Astrocyte (in vitro differentiated cells and primary cell): ENCODE measurements around the gene TUT4.

Experiments used
- EZH2 ChIP-seq: IDR thresholded peaks from 2 replicates; pipeline ENCODE4 v1.6.1; 2012; ENCODE audit warnings: mild to moderate bottlenecking, low read length, inconsistent platforms; ENCODE audit not compliant: insufficient read depth
- TF ChIP-seq, protein P1 (sequence below): IDR thresholded peaks from 2 replicates; pipeline ENCODE4 v1.5.1; 2011; ENCODE audit warnings: low read depth, mild to moderate bottlenecking, inconsistent platforms, low read length, moderate library complexity; ENCODE audit not compliant: insufficient read depth

GRCh38 chr1:52435650-52436049 is 117.2 kb downstream of the TUT4 start:
- TF ChIP-seq, protein P1, sequence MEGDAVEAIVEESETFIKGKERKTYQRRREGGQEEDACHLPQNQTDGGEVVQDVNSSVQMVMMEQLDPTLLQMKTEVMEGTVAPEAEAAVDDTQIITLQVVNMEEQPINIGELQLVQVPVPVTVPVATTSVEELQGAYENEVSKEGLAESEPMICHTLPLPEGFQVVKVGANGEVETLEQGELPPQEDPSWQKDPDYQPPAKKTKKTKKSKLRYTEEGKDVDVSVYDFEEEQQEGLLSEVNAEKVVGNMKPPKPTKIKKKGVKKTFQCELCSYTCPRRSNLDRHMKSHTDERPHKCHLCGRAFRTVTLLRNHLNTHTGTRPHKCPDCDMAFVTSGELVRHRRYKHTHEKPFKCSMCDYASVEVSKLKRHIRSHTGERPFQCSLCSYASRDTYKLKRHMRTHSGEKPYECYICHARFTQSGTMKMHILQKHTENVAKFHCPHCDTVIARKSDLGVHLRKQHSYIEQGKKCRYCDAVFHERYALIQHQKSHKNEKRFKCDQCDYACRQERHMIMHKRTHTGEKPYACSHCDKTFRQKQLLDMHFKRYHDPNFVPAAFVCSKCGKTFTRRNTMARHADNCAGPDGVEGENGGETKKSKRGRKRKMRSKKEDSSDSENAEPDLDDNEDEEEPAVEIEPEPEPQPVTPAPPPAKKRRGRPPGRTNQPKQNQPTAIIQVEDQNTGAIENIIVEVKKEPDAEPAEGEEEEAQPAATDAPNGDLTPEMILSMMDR: no peak
- no peak for TF ChIP-seq EZH2
